GM18507 (cell line): ENCODE results near the gene ICOS.

Source experiments
- DNase-seq: peaks from one replicate; pipeline ENCODE4 v3.0.0; 2011; ENCODE audit warnings: low read depth; ENCODE audit not compliant: insufficient read length; ENCODE audit errors: extremely low spot score
- FAIRE-seq: peaks from 2 replicates; lab custom pipeline; 2011; peaks lifted over from hg19 to GRCh38; lab: Jason Lieb, UNC

ICOS gene

DNA sequence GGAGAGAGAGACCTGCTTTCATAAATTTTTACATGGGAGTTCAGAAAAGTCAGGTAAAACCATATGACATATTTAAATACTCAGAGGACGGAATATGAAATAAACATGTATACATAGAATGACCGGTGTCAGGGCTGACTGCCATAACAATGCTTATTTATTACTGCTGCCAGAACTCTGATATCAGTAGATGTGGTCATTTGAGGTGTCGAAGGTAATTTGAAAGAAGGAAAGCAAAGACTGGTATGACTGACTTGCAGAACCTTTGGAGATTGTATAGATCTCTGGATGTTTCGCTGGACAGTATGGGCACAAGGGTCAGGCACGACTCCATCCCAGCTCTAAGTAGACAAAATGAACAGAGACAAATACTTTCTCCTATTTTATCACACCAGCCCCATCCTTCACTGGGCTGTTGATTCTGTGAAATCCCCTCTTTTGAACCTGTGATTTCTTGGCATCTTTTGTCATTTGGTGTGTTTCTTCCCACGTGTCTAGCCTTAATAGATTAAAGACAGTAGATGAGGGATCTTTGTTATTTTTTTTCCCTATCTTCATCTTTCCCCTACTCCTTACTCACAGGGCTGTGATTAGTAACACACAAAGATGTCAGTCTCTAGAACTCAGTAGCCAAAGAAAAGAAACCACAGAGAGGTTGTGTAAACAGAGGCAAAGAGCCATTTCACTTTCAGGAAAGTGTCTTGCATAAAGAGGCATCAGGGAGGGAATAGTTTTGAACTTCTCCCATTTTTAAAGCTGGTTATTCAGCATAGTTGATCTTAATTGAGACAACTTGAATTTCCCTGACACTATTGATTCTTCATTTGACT is 61.6 kb downstream of the ICOS start:
- FAIRE-seq (peak; percentile 52), DNase-seq (no peak)

DNA sequence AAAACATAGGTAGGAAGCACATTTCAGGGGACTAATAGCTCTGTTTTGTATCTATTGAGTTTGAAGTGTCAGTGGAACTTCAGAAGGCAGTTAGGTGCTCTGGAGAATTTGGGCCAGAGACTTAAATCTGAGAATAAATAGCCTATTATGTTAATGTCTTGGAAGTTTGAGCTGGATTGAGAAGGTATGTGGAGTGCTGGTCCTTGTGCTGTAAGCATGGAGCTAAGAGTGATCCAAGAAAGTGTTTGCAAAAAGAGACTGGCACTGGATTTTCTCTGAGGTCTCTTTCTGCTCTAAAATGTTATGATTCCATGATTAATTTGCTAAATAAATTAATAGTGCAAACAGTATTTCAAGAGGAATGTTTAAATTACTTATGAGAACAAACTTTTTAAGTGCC is 63.3 kb downstream of the ICOS start:
- no peak for FAIRE-seq
- DNase-seq, result no peak

DNA sequence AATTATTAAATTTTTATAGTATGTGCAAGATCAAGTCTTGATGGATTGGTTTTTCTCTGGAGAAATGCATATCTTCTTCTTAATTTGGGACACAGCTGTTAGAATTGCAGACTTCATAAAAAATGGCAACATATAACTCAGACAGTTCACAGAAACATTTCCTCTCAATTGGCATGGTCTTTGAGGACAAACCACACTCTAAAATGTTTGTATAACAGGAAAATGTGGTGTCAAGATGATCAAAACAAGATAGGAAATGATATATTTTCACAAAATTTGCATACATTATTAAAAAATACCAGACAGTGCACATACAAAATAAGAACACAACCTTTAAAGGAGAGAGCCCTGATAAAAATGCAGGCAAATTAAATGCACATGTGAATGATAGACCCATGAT is 63.9 kb downstream of the ICOS start:
- FAIRE-seq (no peak), DNase-seq (no peak)

DNA sequence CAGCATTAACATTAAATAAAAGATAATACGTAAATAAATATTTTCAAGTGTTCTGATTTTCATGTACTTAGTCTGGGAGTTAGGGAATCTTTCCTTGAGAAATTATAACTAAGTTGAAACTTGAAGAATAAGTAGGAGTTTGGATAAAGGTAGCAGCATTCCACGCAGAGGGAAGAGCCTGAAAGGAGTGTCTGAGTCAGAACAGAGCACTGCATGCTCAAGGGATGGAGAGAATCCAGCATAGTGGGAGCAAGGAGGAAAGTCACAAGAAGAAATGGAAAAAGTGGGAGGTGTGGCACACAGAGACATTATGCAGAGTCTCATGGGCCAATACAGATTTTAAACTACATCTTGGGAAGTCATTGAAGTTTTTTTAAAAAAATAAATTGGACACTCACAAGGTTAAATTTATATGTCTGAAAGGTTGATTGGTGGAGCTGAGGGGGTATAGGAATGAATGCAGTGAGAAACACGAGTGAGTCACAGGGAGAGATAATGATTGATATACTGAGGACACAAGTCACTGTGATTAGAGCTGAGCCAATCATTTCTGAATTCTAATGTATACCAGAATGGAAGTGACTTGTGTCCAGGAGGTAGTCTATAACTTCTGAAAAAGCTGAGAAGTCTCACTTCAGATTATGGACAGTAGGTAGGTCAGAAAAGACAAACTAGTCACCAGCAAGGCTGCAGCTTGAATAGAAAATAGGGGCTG is 66.9 kb downstream of the ICOS start:
- FAIRE-seq, result no peak
- DNase-seq, result no peak

DNA sequence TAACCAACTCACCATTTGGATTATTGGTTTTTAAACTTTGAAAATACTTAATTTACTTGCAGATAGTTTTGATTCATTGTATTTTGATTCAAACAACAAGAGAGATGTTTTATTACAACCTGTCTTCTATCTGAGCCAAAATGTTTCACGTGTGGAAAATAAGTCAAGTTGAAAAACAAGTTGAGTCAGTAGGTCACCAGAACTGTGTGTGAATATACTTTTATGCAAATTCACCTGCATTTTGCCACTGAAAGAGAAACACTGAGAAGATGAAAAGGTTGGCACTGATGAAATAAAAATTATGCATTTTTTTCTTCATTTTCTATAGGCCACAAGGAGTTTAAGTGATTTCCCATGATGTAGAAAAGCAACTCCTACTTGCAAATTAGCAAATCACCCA is 68.3 kb downstream of the ICOS start:
- no peak for DNase-seq
- FAIRE-seq, result no peak

DNA sequence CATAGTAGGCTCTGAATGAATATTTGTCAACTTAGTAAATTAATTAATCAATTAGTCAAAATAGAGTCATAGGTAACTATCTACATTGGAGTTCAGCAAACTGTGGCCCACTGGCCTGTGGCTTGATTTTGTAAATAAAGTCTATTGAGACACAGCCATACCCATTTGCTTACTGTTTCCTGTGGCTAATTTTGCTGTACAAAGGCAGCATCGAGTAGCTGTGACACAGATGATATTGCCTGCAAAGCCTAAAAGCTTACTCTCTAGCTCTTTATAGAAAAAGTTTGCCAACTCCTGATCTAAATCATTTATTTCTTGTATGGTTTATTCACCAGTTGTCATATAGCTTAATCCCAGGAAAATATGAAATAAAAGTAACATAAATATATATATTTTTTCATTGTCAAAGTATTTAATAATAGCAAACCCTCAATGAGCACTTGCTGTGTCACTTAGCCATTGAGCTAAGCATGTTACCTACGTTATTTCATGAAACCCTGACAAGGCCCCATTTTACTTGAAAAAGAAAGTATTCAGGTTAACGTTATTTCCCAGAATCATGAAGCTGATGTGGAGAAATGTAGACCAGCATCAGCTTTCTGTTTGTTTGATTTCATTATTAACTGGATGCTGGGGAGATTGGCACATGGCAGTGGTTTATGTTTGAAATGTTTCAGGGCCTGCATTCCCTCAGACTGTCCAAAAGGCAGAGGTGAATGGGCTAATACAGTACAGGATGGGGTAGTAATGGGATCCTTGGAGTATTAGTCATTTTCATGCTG is 69.6 kb downstream of the ICOS start:
- FAIRE-seq, result no peak
- DNase-seq, result no peak

DNA sequence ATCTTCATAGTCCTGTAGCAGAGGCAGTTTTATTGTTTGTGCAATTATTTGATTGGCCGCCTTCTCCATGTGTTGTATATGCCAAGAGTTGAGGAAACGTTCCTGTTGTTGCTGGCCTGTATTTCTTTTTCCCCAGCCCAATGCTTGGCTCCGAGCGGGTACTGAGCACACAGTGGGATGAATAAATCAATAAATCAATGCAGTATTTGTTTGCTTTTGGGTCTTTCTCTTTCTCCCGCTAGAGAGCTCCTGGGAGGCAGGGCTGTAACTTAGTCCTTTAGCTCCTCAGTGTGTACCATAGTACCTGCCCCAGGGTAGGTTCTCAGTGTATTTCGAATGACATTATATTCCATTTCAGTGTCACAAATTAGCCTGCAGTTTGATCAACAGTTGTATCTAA is 71.8 kb downstream of the ICOS start:
- no peak for FAIRE-seq

DNA sequence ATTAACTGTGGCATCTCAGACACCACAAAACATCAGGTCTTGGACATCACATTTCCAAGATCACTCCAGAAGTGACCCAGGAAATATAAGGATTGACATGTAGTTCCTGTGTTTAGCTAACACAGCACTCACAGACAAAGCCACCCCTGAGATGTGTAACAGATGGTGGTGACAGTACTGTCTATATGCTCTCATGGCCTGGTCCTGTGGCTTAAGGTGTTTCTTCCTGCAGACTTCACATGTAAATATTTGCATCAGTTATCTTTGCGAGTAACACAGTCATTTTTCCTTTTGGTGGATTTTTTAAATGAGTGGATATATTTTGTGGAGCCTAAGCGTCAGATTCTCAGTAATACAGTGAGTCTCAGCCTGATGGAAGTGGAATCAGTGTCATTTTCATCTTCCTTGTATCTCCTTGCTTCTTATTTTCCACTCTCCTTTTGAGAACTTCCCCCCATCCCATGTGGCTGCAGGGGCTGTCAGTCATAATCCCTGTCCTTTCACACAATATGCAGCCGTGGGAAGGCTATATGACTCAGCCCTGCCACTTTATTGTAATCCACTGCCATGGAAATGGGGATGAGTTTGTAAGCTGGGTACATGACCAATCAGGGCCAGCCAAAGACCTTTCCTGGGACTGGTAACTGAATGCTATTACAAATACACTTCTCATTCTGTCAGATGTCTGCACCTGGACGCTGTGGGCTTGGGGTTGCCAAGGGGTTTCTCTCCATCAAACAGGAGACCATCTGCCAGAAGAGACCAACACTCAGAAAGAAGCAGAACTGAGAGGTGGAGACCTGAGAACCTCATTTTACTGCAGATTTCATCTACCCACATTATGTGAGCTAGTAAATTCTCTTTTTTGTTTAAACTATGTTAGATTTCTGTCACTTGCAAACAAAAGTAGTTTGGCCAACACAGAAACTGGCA is 74.3 kb downstream of the ICOS start:
- no peak for DNase-seq
- FAIRE-seq, result no peak

More for the DNA sequence above, 71.8 kb downstream of the ICOS start:
- DNase-seq, result no peak
